ENCODE measurements around the gene IL6ST. TPM values are rescaled to one million over a fixed set of nuclear protein-coding genes. Genes with fewer than 3 reads are reported as not detected.

Gene IL6ST
- total and polyA plus RNA-seq, 10 of the 15 experiments (the other 5 are each of a cell fraction or from before 2014, with no cell fraction given): 1.5 to 139 (median 13.0) TPM

- in situ Hi-C loops (cut with MboI) (no loop called here), intact Hi-C loops (cut with micrococcal nuclease; ENCODE audit: unreplicated experiment) (no loop called here)
- Histone ChIP-seq H4K20me1 (ENCODE audit: control insufficient read depth, insufficient read depth) (no peaks in the 10 kb centered on the region), H3K4me3 (no peak overlapping the region), H3K36me3 (ENCODE audit: control insufficient read depth in 2 of 2, insufficient read depth in 2 of 2, low read length in 1 of 2) (no peaks in the 10 kb centered on the region), H3K4me1 (ENCODE audit: control insufficient read depth, insufficient read depth, low read length) (peaks cover 13% of the 10 kb centered on the region), H2AFZ (ENCODE audit: control insufficient read depth, low read depth, low read length) (no peak overlapping the region), H3K9ac (ENCODE audit: control insufficient read depth, insufficient read depth, low read length) (no peak overlapping the region), H3K4me2 (ENCODE audit: control insufficient read depth, insufficient read depth) (no peak overlapping the region), H3K9me3 (replicated peaks; ENCODE audit: control insufficient read depth, insufficient read depth, low read length) (no peaks in the 10 kb centered on the region), H3K27ac (ENCODE audit: control insufficient read depth, insufficient read depth) (no peak overlapping the region), H3K79me2 (ENCODE audit: control insufficient read depth, insufficient read depth, low read length) (no peaks in the 10 kb centered on the region), H3K27me3 (replicated peaks in 1 of 2; ENCODE audit: control insufficient read depth in 2 of 2, insufficient read depth in 2 of 2, low read length in 1 of 2) (no peaks in the 10 kb centered on the region)
- no peak for TF ChIP-seq RBBP5 (conservative IDR thresholded peaks at IDR 0.05)
- no peak for TF ChIP-seq TBL1XR1 (IDR thresholded peaks at IDR 0.05; ENCODE audit: low read depth, low read length)
- no peak for TF ChIP-seq SMAD5 (IDR thresholded peaks at IDR 0.05; ENCODE audit: low read depth)
- no peak for TF ChIP-seq BCL3 (IDR thresholded peaks at IDR 0.05; ENCODE audit: borderline replicate concordance, insufficient read depth, low read depth, low read length, poor library complexity, severe bottlenecking)
- TF ChIP-seq STAT1 (conservative IDR thresholded peaks at IDR 0.05): no peak
- TF ChIP-seq ETV6 (conservative IDR thresholded peaks at IDR 0.05 in 1 of 2, IDR thresholded peaks at IDR 0.05 in 1 of 2; ENCODE audit: borderline replicate concordance in 1 of 2, low read depth in 1 of 2): no peak
- TF ChIP-seq NRF1 (conservative IDR thresholded peaks at IDR 0.05; ENCODE audit: low read depth, low read length): no peak
- TF ChIP-seq SUZ12 (IDR thresholded peaks at IDR 0.05; ENCODE audit: unreplicated experiment): no peak
- TF ChIP-seq BMI1 (IDR thresholded peaks at IDR 0.05; ENCODE audit: borderline replicate concordance): no peak
- no peak for TF ChIP-seq NR2F1 (conservative IDR thresholded peaks at IDR 0.05)
- TF ChIP-seq HCFC1 (IDR thresholded peaks at IDR 0.05; ENCODE audit: low read length): no peak
- no peak for TF ChIP-seq NFYB (IDR thresholded peaks at IDR 0.05; ENCODE audit: insufficient read depth, low read depth, low read length)
- no peak for TF ChIP-seq ELK1 (IDR thresholded peaks at IDR 0.05; ENCODE audit: low read depth, low read length)
- POLR2A ChIA-PET: interaction anchor here (2.2 kb wide), 1 partner anchor 11 kb away, joined by 6 read pairs; no protein-coding TSS in a partner anchor
- FAIRE-seq (no peak), DNase-seq (ENCODE audit: low read depth, low spot score) (no peak), ATAC-seq (no peak)
- CTCF ChIA-PET: interaction anchor here (2.7 to 6.7 kb wide), 2 partner anchors 12 to 276 kb away, joined by 10 to 49 read pairs; no protein-coding TSS in a partner anchor
- RAD21 ChIA-PET (ENCODE audit: unreplicated experiment): interaction anchor here (0.5 to 1.8 kb wide), 6 partner anchors 12 to 244 kb away, joined by 3 to 7 read pairs (median 4); no protein-coding TSS in a partner anchor
- SMC1A ChIA-PET (ENCODE audit: uncharacterized antibody, unreplicated experiment): interaction anchor here (1.1 to 3.3 kb wide), 3 partner anchors 11 to 275 kb away, joined by 4 to 20 read pairs (median 19); no protein-coding TSS in a partner anchor
- 67% methylated on average over 11 of the region's 11 CpGs for WGBS (ENCODE audit: insufficient coverage, insufficient replicate concordance, low lambda C conversion rate, missing lambda C conversion rate)
- no TSS peak for BruUV-seq (replicated peaks)
These were observed 70.0 kb downstream of the IL6ST start for GRCh38 chr5:55924744-55925143.
